OCI-LY1 (cell line): ENCODE data around the gene LMTK3.
A peak's percentile ranks its signal among the peaks of the same experiment; 100 is the strongest.

Experiments used
- EZH2 ChIP-seq: fragments of 200-600 bp; sonication (generic), shearing (Covaris generic); IDR thresholded peaks from 2 replicates; pipeline ENCODE4 v1.8.0; 2017; ENCODE audit warnings: borderline replicate concordance, mixed run types, mild to moderate bottlenecking, antibody characterized with exemption, low read length, moderate library complexity, mixed read lengths
- TF ChIP-seq, protein P1 (sequence below): fragments of 200-600 bp; sonication (generic), shearing (Covaris generic); IDR thresholded peaks from 2 replicates; pipeline ENCODE4 v1.5.1; 2017; ENCODE audit warnings: mild to moderate bottlenecking, antibody characterized with exemption, low read length, moderate library complexity, mixed read lengths

DNA sequence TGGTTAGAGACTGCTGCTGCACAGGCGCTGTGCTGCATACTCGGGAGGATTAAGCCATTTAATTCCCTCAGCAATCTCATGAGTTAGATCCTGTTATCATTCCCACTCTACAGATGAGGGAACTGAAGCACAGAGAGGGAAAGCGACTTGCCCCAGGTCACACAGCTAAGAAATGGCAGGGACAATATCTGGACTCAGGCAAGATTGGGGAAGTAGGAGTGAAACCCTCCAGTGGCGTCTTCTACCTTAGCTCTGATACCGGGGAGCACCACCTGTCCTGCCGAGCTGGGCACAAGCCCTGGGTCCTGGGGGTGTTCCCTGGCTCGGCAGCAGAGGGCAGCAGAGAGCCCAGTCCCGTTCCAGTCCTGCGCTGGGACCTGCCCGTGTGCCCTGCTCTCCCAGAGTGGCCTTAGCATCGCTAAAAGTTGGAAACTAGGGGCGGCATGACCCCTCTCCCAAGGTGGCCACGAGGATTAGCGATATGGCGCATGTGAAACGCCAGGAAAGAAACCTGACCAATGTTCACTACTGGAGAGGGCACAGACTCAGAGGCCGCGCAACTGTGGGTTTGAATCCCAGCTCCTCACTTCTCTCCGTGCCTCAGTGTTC lies 21.9 kb downstream of the LMTK3 start:
- TF ChIP-seq, protein P1, sequence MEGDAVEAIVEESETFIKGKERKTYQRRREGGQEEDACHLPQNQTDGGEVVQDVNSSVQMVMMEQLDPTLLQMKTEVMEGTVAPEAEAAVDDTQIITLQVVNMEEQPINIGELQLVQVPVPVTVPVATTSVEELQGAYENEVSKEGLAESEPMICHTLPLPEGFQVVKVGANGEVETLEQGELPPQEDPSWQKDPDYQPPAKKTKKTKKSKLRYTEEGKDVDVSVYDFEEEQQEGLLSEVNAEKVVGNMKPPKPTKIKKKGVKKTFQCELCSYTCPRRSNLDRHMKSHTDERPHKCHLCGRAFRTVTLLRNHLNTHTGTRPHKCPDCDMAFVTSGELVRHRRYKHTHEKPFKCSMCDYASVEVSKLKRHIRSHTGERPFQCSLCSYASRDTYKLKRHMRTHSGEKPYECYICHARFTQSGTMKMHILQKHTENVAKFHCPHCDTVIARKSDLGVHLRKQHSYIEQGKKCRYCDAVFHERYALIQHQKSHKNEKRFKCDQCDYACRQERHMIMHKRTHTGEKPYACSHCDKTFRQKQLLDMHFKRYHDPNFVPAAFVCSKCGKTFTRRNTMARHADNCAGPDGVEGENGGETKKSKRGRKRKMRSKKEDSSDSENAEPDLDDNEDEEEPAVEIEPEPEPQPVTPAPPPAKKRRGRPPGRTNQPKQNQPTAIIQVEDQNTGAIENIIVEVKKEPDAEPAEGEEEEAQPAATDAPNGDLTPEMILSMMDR: peak; percentile 90
- no peak for TF ChIP-seq EZH2
